CD4-positive, alpha-beta T cell treated with Interleukin-2 at 100 ng/mL for 4 hours (primary cell): ENCODE measurements around the gene PRMT6.
"Not testable (repeated sequence)": the region's sequence is repeated elsewhere in the genome, so short reads cannot be mapped to it uniquely, and the experiment has no call there.

ENCODE experiments used
- DNase-seq: peaks from one replicate; pipeline ENCODE4 v3.0.0-alpha.2; 2020; ENCODE audit warnings: low spot score

Gene PRMT6

DNA sequence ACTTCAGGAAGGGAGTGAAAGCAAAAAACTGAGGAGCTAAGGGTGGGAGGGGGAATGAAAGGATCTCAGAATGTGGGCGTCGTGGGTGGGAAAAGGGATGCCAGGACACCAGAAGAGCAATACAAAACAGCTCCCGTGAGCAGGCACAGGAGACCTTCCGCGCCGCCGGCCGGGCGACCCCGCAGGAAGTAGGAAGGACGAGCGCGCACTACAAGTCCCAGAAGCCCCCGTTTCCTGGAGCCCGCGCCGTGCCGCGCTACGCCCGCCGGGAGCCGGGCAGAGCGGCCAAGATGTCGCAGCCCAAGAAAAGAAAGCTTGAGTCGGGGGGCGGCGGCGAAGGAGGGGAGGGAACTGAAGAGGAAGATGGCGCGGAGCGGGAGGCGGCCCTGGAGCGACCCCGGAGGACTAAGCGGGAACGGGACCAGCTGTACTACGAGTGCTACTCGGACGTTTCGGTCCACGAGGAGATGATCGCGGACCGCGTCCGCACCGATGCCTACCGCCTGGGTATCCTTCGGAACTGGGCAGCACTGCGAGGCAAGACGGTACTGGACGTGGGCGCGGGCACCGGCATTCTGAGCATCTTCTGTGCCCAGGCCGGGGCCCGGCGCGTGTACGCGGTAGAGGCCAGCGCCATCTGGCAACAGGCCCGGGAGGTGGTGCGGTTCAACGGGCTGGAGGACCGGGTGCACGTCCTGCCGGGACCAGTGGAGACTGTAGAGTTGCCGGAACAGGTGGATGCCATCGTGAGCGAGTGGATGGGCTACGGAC lies at the start of gene PRMT6:
Gene PRMT6 (plus strand): TSS at position 249 of the 771 bp plus-strand sequence. CDS start 42 bp downstream, at position 291.
- peak; percentile 73 for DNase-seq

DNA sequence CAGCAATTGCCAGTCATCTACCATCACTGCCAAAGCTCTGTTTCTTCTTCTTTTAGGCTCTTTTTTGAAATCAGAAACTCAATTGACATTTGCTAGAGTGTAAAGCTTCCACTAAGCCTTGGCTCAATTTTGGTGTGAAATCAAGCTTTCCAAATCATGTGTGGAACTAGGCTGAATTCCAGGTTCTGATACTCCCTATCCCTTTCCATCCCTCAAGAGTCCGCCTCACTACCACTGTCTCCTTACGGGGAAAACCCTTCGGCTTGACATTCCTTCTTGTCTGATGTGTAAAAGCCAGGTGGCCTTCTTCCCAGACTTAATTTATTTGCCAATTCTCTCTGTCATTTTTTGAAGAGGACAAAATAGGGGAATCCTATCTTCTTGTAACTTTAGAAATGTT lies 47.2 kb upstream of the PRMT6 start:
- no peak for DNase-seq

DNA sequence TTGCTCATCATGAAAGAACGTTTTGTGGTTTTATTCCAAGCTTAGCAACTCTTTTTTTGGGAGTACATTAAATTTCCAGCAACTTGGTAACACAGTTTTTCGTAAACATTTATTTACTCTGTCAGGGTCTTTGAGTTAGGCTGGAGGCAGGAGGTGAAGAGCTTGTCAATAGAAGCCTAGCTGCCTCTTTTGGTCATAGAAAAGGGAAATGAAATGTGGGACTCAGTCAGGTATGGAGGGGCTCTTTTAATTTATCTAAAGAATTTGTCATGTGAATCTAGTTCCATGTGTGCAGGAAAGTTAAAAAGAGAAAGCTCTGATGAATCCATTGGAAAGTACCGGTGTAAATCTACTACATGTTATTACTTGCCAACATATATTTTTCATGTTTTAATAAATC lies 45.9 kb upstream of the PRMT6 start:
- DNase-seq = no peak

DNA sequence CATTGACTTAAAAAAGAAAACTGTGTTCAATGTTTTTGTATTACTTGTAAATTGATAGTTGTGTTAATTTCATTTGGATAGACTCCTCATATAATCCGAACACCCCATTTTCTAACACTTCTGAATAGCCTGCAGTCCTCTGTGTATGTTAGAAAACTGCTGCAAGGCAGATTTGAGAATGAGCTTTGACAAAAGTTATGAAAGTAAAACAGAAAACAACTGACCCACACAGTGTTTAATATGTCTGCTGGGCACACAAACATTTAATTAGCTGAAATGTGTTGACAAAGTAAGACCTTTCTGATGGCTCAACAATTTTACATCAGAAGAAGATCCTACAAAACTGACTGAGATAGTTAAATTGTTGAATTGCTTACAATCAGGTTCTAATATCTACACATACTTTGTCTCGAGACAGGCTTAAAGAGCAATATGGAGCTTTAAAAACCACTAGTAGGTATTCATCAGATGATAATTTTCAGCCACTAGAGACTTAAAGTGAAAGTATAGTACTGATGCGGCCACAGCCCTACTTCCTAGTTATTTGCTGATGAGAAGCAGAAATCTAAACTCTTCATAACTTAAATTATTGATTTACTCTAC lies 40.0 kb upstream of the PRMT6 start:
- no peak for DNase-seq

DNA sequence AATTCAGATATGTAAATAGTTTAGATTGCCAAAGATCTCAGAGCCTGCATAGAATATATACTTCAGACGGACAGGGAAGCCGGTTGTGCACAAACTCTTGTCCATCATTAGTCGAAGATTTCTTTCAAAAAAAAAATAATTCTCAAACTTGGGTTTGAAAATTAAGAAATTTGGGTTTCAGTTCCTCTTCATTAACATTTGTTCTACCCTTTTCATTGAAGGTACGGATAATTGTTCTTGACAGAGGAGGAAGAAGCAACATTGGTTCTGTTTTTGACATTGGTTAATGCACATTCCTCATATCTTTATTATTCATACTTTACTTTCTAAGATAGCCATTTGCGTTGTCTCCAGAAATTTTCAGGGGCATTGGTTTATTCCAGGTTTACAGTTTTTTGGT lies 38.0 kb upstream of the PRMT6 start:
- DNase-seq = no peak

DNA sequence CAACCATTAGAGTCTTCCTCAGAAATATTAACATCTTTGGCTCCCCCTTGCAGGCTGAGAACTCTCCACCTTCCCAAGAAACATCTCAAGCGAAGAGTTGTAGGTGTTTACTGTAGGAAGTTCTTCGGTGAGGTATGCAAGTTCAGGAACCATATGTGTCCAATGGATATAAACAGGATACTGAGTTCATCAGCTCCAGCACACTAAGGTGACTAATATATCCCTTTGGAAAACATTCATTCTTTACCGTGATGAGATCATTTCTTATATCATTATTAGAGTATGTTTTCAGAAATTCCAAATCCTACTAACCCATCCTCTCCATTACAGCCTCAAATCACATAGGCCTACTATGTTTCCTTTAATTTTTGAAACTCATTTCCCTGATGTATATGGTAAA lies 37.3 kb upstream of the PRMT6 start:
- no peak for DNase-seq

DNA sequence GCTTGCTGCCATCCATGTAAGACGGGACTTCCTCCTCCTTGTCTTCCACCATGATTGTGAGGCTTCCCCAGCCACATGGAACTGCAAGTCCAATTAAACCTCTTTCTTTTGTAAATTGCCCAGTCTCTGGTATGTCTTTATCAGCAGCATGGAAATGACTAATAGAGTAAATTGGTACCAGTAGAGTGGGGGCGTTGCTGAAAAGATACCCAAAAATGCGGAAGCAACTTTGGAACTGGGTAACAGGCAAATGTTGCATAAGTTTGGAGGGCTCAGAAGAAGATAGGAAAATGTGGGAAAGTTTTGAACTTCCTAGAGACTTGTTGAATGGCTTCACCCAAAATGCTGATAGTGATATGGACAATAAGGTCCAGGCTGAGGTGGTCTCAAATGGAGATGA lies 17.6 kb upstream of the PRMT6 start:
- DNase-seq = not testable (repeated sequence)

DNA sequence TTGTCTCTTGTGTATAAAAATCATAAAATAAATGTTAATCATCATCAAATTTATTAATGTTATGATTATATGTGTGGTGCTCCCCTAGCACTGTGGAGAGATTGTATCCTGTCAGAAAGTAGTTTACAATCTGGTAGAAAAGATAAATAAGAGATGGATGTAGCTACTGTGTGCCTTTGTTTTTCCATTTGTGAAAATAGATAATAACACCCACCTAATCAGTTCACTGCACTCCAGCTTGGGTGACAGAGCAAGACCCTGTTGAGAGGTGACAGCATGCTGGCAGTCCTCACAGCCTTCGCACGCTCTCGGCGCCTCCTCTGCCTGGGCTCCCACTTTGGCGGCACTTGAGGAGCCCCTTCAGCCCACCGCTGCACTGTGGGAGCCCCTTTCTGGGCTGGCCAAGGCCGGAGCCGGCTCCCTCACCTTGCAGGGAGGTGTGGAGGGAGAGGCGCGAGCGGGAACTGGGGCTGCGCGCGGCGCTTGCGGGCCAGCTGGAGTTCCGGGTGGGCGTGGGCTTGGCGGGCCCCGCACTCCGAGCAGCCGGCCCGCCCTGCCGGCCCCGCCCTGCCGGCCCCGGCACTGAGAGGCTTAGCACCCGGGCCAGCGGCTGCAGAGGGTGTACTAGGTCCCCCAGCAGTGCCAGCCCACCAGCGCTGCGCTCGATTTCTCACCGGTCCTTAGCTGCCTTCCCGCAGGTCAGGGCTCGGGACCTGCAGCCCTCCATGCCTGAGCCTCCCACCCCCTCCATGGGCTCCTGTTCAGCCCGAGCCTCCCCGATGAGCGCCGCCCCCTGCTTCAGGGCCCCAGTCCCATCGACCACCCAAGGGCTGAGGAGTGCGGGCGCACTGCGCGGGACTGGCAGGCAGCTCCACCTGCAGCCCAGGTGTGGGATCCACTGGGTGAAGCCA lies 11.9 kb upstream of the PRMT6 start:
- DNase-seq = not testable (repeated sequence)

DNA sequence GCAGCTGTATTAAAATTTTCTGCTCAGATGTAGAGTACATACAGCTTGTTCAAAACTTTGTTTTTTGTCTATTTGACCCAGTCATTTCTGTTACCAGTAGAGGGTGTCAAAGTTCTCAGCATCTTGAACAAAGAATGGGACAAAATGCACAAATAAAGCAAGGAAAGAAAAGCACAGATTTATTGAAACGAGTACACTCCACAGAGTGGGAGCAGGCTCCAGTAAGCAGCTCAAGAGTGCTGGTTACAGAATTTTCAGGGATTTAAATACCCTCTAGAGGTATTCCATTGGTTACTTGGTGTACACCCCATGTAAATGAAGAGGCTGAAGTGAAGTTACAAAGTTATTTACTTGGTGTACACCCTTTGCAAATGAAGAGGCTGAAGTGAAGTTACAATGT lies 8.9 kb upstream of the PRMT6 start:
- no peak for DNase-seq

DNA sequence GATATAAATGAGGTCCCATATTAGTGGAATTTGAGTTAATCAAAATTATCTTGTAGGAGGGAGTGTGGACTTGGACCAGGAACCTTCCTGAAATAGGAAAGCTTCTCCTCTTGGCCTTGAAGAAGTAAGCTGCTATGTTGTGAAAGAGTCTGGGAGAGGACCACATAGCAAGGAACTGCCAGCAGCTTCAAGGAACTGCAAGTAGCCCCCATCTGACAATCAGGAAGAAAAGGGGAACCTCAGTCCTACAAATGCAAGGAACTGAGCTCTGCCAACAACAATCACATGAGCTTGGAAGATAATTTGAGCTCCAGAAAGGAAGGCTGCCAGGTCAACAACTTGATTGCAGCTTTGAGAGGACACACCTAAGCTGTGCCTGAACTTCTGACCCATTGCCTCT lies 8.2 kb upstream of the PRMT6 start:
- DNase-seq = no peak

DNA sequence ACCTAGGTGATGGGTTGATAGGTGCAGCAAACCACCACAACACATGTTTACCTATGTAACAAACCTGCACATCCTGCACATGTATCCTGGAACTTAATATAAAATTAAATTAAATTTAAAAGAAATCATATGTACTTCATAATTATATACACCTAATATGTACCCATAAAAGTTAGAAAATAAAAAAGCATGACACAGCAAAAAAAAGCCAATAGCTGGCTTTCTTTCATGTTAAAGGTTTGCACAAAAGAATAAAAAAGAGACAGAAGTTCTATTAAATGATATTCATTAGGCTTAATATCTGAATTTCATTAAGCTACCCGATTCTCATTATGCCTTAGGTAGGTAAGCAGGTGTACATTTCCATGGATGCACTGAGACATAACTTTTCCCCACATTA lies 5.2 kb upstream of the PRMT6 start:
- DNase-seq = no peak

DNA sequence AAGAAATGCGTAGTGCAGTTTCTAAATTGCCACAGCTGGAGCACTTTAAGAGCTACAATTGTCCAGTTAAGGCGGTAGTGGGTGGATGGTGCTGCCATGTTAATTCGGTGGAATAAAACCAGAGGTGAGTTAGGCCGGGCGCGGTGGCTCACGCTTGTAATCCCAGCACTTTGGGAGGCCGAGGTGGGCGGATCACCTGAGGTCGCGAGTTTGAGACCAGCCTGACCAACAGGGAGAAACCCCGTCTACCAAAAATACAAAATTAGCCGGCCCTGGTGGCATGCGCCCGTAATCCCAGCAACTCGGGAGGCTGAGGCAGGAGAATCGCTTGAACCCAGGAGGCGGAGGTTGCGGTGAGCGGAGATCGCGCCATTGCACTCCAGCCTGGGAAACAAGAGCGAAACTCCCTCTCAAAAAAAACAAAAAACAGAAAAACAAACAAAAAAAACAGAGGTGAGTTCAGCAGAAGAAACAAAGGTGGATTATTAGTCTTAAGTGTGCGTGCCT lies 502 bp upstream of the PRMT6 start:
- not testable (repeated sequence) for DNase-seq

DNA sequence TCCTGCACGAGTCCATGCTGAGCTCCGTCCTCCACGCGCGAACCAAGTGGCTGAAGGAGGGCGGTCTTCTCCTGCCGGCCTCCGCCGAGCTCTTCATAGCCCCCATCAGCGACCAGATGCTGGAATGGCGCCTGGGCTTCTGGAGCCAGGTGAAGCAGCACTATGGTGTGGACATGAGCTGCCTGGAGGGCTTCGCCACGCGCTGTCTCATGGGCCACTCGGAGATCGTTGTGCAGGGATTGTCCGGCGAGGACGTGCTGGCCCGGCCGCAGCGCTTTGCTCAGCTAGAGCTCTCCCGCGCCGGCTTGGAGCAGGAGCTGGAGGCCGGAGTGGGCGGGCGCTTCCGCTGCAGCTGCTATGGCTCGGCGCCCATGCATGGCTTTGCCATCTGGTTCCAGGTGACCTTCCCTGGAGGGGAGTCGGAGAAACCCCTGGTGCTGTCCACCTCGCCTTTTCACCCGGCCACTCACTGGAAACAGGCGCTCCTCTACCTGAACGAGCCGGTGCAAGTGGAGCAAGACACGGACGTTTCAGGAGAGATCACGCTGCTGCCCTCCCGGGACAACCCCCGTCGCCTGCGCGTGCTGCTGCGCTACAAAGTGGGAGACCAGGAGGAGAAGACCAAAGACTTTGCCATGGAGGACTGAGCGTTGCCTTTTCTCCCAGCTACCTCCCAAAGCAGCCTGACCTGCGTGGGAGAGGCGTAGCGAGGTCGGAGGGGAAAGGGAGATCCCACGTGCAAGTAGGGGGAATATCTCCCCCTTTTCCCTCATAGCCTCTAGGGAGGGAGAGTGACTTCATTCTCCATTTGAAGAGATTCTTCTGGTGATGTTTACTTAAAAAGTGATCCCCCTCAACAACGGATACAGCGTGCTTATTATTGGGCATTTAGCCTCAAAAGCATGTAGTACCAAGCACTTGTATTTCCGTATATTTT lies 991 bp downstream of the PRMT6 start:
- DNase-seq = peak; percentile 17

DNA sequence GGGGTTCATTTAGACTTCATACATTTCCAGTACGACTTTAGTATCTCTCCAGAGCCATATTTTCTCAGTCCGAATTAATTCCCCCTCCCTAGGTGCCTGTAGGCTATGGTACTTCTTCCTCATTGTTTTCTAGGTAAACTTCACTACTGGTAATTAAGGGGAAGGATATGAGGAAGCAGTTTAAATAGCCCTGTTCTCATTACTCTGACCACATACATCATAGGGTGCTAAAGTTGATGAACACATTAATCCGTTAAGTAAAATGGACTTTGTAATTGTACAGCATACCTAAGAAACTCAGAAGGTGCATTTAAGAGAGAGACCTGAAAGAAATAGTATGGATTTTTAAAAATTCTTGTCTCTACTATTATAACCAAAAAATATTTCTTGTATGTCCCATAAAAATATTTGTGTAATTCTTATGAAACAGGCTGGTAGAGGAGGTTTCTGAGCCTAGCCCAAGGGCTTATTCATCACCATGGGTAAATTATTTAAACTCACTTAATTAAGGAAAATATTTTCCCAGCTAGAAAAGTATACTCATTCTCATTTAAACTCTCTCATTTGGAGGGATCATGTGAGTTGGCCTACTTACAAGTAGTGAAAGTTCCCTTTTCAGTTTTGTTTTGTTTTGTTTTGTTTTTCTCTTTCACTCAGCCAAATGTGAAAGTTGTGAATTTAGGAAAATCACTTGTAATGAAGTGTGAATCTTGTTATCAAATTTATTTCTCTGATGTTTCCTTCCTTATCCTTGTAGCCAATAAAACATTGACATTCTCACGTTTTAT lies 2.0 kb downstream of the PRMT6 start:
- DNase-seq = no peak

DNA sequence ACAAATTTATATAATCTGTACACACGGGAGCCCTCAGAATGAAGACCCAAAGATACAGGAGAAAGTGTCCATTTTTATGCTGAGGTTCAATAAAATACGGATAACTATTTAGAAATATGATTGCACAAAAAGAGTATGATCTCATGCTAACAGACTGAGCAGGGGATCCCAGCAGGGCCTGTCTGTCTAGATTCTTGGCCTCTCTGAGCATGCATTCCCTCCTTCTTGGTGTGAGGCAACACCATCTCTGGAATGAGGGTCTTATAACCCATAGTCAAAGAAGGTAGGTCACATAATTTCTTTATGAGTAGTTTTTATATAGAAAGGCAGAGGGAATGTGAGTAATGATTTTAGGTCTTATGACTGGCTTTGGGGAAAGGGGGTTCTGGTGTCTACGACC lies 5.4 kb downstream of the PRMT6 start:
- DNase-seq = no peak

DNA sequence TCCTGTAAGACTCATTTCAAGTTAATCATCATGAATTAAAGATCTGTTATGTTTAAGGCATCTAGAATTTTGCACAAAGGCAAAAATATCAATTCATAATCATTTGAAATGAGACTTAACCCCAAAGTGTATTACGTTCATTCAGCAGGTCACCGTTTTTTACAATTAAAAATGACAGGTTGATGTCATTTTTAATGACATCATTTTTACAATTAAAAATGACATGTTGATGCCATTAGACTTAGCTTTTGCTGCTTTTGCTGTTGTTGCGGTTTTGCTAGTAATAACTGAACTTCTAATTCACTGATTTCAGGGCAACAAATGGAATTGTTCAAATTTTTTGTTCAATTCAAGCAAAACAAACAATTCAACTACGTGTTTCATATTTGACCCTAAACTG lies 17.0 kb downstream of the PRMT6 start:
- DNase-seq = no peak

DNA sequence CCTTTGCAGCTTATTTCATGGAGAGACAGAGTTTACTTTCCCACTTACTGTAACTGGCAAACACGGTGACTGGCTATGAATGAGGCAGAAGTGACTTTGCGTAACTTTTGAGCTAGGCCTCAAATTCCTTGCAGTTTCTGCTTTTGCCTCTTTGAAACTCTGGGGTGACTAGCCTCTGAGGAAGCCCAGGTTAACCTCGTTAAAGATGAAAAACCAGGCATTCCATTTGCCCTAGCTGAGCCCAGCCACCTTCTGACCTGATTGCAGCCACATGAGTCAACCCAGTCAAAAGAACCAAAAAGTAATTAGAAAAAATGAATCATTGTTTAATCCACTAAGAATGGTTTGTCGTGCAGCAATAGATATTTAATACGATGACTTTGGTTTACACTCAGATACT lies 20.4 kb downstream of the PRMT6 start:
- DNase-seq = no peak

DNA sequence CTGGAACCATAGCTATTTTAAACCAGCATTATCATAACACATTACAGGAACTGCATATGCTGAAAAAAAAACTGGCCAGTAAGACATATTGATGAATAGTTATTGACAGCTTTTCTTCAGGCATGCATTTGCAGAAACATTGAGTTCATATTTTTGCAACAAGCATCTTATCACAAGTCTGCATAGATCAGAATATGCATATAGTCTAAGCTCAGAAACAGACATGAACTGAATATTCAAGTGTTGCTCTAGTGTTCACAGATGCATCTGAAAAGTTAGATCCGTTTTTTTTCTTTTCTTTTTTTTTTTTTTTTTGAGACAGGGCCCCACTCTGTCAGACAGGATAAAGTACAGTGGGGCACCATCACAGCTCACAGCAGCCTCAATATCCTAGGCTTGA lies 22.8 kb downstream of the PRMT6 start:
- no peak for DNase-seq

DNA sequence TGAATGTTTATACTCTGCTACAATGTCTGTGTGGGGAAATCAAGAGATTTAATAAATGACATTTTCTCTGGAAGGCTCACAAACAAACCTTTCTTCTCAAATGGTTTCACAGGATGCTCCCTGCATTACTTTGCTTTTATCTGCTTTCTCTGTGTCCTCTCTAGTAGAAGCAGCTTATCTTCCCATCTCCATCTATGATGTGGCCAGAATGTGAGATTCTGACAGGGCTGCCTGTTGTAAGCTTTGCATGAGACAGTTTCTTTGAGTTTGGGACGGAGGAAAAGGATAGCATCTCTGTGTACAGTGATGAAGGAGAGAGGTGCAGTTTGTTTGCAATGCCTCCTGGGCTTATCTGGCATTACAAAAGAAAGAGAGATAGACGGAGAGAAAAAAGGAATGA lies 24.6 kb downstream of the PRMT6 start:
- no peak for DNase-seq

DNA sequence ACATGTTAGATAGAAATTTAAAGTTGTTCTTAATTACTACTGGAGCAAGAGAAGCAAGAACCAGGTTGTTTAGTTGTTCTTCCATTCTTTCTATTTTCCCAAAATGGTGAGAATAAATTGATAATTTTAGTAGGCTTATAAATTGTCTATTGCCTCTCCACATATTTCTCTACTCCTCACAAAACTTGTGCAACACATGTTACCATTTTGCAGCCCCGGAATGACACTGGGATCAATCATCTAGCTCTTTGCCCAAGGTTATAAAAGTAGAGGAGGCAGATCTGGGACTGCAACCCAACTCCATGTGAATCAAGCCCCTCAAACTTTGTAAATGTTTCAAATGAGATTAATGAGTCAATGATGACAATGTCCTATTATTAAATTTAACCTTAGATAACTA lies 34.9 kb downstream of the PRMT6 start:
- no peak for DNase-seq

DNA sequence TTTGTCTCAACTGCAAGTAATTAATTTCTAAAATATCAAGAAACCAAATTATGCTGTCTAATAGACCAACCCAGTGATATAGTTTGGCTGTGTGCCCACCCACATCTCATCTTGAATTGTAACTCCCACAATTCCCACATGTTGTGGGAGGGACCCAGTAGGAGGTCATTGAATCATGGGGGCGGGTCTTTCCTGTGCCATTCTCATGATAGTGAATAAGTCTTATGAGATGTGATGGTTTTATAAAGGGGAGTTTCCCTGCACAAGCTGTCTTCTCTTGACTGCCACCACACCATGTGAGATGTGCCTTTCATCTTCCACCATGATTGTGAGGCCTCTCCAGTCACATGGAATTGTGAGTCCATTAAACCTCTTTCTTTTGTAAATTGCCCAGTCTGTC lies 36.9 kb downstream of the PRMT6 start:
- DNase-seq = not testable (repeated sequence)
